SK-N-SH (cell line): ENCODE data around the gene KRT75. TPM values are rescaled to one million over a fixed set of nuclear protein-coding genes. Genes with fewer than 3 reads are reported as not detected.

Source experiments
- CTCF ChIA-PET: fragments of 300-600, 350-600 bp; formaldehyde crosslinking; extraction: SDS; loops from one replicate; lab custom pipeline; 2021; lab: Yijun Ruan, JAX
- POLR2A ChIA-PET: fragments of 350-600 bp; sonication (Branson Sonifier 250); formaldehyde crosslinking; extraction: SDS; loops from one replicate; lab custom pipeline; 2020; ENCODE audit warnings: antibody characterized with exemption, inconsistent platforms; lab: Yijun Ruan, JAX
- DNase-seq: peaks from one replicate; pipeline ENCODE4 v3.0.0; 2012
- H2AFZ ChIP-seq: fragments of 200-600 bp; sonication (generic); 2 replicates; pipeline ENCODE4 v1.8.1; 2016; ENCODE audit warnings: antibody characterized with exemption, mild to moderate bottlenecking, low read depth
- H3F3A ChIP-seq: fragments of 200-600 bp; sonication (generic); replicated peaks from 2 replicates; pipeline ENCODE3; 2016; ENCODE audit warnings: antibody characterized with exemption, mild to moderate bottlenecking; ENCODE audit not compliant: insufficient read depth
- H3K27ac ChIP-seq, 2 experiments: fragments of 200-500 bp in 1 of 2; fragments of 200-600 bp in 1 of 2; sonication (Bioruptor generic) in 1 of 2; sonication (generic), shearing (Covaris generic) in 1 of 2; 2 replicates each; pipeline versions ENCODE4 v1.5.1 to v1.6.1; 2014 to 2016; ENCODE audit warnings: low read depth in 2 of 2, inconsistent platforms in 1 of 2, low read length in 1 of 2, mild to moderate bottlenecking in 1 of 2, mixed read lengths in 1 of 2
- H3K27me3 ChIP-seq: fragments of 200-600 bp; sonication (generic), shearing (Covaris generic); 2 replicates; pipeline ENCODE4 v1.6.1; 2016; ENCODE audit warnings: mixed run types; ENCODE audit not compliant: insufficient read depth
- H3K36me3 ChIP-seq, 2 experiments: fragments of 200-500 bp in 1 of 2; fragments of 200-600 bp in 1 of 2; sonication (Bioruptor generic) in 1 of 2; sonication (generic) in 1 of 2; replicated peaks in 1 of 2; 2 replicates each; pipeline versions ENCODE3 to v1.5.1; 2014 to 2016; ENCODE audit warnings: low read length in 1 of 2, mild to moderate bottlenecking in 1 of 2; ENCODE audit not compliant: insufficient read depth in 2 of 2, control insufficient read depth in 1 of 2
- H3K4me1 ChIP-seq, 2 experiments: fragments of 200-500 bp in 1 of 2; fragments of 200-600 bp in 1 of 2; sonication (Bioruptor generic) in 1 of 2; sonication (generic), shearing (Covaris generic) in 1 of 2; 2 replicates each; pipeline versions ENCODE4 v1.5.1 to v1.6.1; 2014 to 2016; ENCODE audit warnings: low read depth in 1 of 2, low read length in 1 of 2, mixed run types in 1 of 2; ENCODE audit not compliant: insufficient read depth in 2 of 2, control insufficient read depth in 1 of 2
- H3K4me2 ChIP-seq: fragments of 200-600 bp; sonication (generic), shearing (Covaris generic); 2 replicates; pipeline ENCODE4 v1.6.1; 2017; ENCODE audit warnings: mixed run types
- H3K4me3 ChIP-seq, 2 experiments: fragments of 200-500 bp in 1 of 2; fragments of 200-600 bp in 1 of 2; sonication (Bioruptor generic) in 1 of 2; sonication (generic), shearing (Covaris generic) in 1 of 2; 2 replicates each; pipeline versions ENCODE4 v1.5.1 to v1.8.1; 2014 to 2016; ENCODE audit warnings: low read depth in 2 of 2, inconsistent platforms in 1 of 2, low read length in 1 of 2, mild to moderate bottlenecking in 1 of 2, mixed read lengths in 1 of 2, moderate library complexity in 1 of 2
- H3K79me2 ChIP-seq: fragments of 200-600 bp; sonication (generic); 2 replicates; pipeline ENCODE4 v1.8.1; 2017; ENCODE audit warnings: mild to moderate bottlenecking; ENCODE audit not compliant: insufficient read depth
- H3K9ac ChIP-seq: fragments of 200-600 bp; sonication (generic); 2 replicates; pipeline ENCODE4 v1.6.1; 2017; ENCODE audit warnings: mixed run types
- H3K9me2 ChIP-seq: fragments of 200-600 bp; sonication (generic); 2 replicates; pipeline ENCODE4 v1.6.1; 2017; ENCODE audit warnings: mixed run types
- H3K9me3 ChIP-seq: fragments of 200-600 bp; sonication (generic); 2 replicates; pipeline ENCODE4 v1.6.1; 2017; ENCODE audit warnings: mixed run types, mild to moderate bottlenecking, moderate library complexity
- H4K20me1 ChIP-seq: fragments of 200-600 bp; sonication (generic); 2 replicates; pipeline ENCODE4 v1.6.1; 2017; ENCODE audit warnings: mild to moderate bottlenecking, mixed run types; ENCODE audit not compliant: insufficient read depth
- CTCF ChIP-seq: fragments of 200-600 bp; sonication (generic); IDR thresholded peaks from 2 replicates; pipeline ENCODE4 v1.6.1; 2017; ENCODE audit warnings: antibody characterized with exemption, mild to moderate bottlenecking, moderate library complexity
- ELF1 ChIP-seq: IDR thresholded peaks from 2 replicates; pipeline ENCODE4 v1.4.0; 2012
- EP300 ChIP-seq, 2 experiments: IDR thresholded peaks; 2 replicates each; pipeline versions ENCODE4 v1.4.0 to v1.6.1; 2012; ENCODE audit warnings: borderline replicate concordance in 1 of 2, low read depth in 1 of 2, low read length in 1 of 2
- FOXM1 ChIP-seq: IDR thresholded peaks from 2 replicates; pipeline ENCODE4 v1.4.0; 2012; ENCODE audit warnings: low read depth, mild to moderate bottlenecking
- GABPA ChIP-seq: IDR thresholded peaks from 2 replicates; pipeline ENCODE4 v1.4.0; 2012; ENCODE audit warnings: low read depth, mild to moderate bottlenecking
- IRF3 ChIP-seq: fragments of 150-350 bp; IDR thresholded peaks from 2 replicates; pipeline ENCODE4 v1.6.1; 2016; ENCODE audit warnings: mild to moderate bottlenecking, low read depth, low read length
- JUND ChIP-seq: IDR thresholded peaks from 2 replicates; pipeline ENCODE4 v1.4.0; 2012
- MAX ChIP-seq: IDR thresholded peaks from 2 replicates; pipeline ENCODE4 v1.4.0; 2012; ENCODE audit warnings: low read depth
- MXI1 ChIP-seq: IDR thresholded peaks from 2 replicates; pipeline ENCODE4 v1.6.1; 2012; ENCODE audit warnings: mild to moderate bottlenecking, low read depth, low read length, improper control_type of control experiment
- RFX5 ChIP-seq: IDR thresholded peaks from 2 replicates; pipeline ENCODE4 v1.6.1; 2012; ENCODE audit warnings: mild to moderate bottlenecking, improper control_type of control experiment, low read length
- SMC3 ChIP-seq: IDR thresholded peaks from 2 replicates; pipeline ENCODE4 v1.6.1; 2012; ENCODE audit warnings: low read depth, low read length, improper control_type of control experiment
- TAF1 ChIP-seq: IDR thresholded peaks from 2 replicates; pipeline ENCODE4 v1.6.1; 2012; ENCODE audit warnings: low read depth, mild to moderate bottlenecking, low read length, moderate library complexity, borderline replicate concordance
- TEAD4 ChIP-seq: IDR thresholded peaks from 2 replicates; pipeline ENCODE4 v1.4.0; 2012; ENCODE audit warnings: mild to moderate bottlenecking, borderline replicate concordance; ENCODE audit not compliant: insufficient read depth
- USF1 ChIP-seq: IDR thresholded peaks from 2 replicates; pipeline ENCODE4 v1.4.0; 2012; ENCODE audit warnings: low read depth, borderline replicate concordance
- USF2 ChIP-seq: fragments of 150-350 bp; IDR thresholded peaks from 2 replicates; pipeline ENCODE4 v1.6.1; 2017; ENCODE audit warnings: antibody characterized with exemption, low read length, low read depth, borderline replicate concordance
- YY1 ChIP-seq: IDR thresholded peaks from 2 replicates; pipeline ENCODE4 v1.4.0; 2012; ENCODE audit warnings: low read depth, mild to moderate bottlenecking
- WGBS: methylation state at CpG from one replicate; pipeline ENCODE4 v1.1.6; 2017; ENCODE audit warnings: low lambda C conversion rate; 5-methylcytosine and 5-hydroxymethylcytosine counted together
- polyA plus RNA-seq, 3 experiments: library from polyadenylated mRNA; depleted of rRNA; stranded (reverse); fragments of >200 nt; gene quantifications; 2 replicates each; pipeline ENCODE4 v1.2.3, GENCODE V29; 2012
- TF ChIP-seq, protein P1 (sequence below): IDR thresholded peaks from 2 replicates; pipeline ENCODE4 v1.6.1; 2012; ENCODE audit warnings: mild to moderate bottlenecking, low read depth, low read length, moderate library complexity

Gene KRT75
- polyA plus RNA-seq, 1 of the 3 experiments (the other 2 are of a cell fraction): not detected

GRCh38 chr12:52455821-52456220 is 21.6 kb upstream of the KRT75 start:
- Histone ChIP-seq H3K79me2 (no peaks in the 10 kb centered on the region), H3K9ac (no peak overlapping the region), H3K4me2 (no peak overlapping the region), H3K9me2 (no peaks in the 10 kb centered on the region), H3K4me1 (no peaks in the 10 kb centered on the region), H3K27ac (no peak overlapping the region), H3K36me3 (no peaks in the 10 kb centered on the region), H4K20me1 (no peaks in the 10 kb centered on the region), H2AFZ (no peak overlapping the region), H3K4me3 (no peak overlapping the region), H3K27me3 (peaks cover 10% of the 10 kb centered on the region; the same call in 1 of the 2 replicates), H3F3A (no peaks in the 10 kb centered on the region), H3K9me3 (no peaks in the 10 kb centered on the region)
- WGBS: 17% methylated on average over 1 of the region's 1 CpG
- ChIA-PET CTCF (no interaction called here), POLR2A (no interaction called here)
- TF ChIP-seq ELF1 (no peak), USF2 (no peak), FOXM1 (no peak), TEAD4 (no peak), GABPA (no peak), RFX5 (no peak), SMC3 (no peak), JUND (no peak), TAF1 (no peak), MXI1 (no peak), IRF3 (no peak), MAX (no peak), USF1 (no peak), CTCF (no peak), EP300 (IDR thresholded peaks at IDR 0.05; ENCODE audit: borderline replicate concordance in 1 of 2, low read depth in 1 of 2, low read length in 1 of 2) (no peak), YY1 (no peak)
- TF ChIP-seq, protein P1, sequence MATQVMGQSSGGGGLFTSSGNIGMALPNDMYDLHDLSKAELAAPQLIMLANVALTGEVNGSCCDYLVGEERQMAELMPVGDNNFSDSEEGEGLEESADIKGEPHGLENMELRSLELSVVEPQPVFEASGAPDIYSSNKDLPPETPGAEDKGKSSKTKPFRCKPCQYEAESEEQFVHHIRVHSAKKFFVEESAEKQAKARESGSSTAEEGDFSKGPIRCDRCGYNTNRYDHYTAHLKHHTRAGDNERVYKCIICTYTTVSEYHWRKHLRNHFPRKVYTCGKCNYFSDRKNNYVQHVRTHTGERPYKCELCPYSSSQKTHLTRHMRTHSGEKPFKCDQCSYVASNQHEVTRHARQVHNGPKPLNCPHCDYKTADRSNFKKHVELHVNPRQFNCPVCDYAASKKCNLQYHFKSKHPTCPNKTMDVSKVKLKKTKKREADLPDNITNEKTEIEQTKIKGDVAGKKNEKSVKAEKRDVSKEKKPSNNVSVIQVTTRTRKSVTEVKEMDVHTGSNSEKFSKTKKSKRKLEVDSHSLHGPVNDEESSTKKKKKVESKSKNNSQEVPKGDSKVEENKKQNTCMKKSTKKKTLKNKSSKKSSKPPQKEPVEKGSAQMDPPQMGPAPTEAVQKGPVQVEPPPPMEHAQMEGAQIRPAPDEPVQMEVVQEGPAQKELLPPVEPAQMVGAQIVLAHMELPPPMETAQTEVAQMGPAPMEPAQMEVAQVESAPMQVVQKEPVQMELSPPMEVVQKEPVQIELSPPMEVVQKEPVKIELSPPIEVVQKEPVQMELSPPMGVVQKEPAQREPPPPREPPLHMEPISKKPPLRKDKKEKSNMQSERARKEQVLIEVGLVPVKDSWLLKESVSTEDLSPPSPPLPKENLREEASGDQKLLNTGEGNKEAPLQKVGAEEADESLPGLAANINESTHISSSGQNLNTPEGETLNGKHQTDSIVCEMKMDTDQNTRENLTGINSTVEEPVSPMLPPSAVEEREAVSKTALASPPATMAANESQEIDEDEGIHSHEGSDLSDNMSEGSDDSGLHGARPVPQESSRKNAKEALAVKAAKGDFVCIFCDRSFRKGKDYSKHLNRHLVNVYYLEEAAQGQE: no peak
- no peak for DNase-seq
